Measurements from ENCODE around the gene DLGAP1. TPM values are rescaled to one million over a fixed set of nuclear protein-coding genes. Genes with fewer than 3 reads are reported as not detected.

Gene DLGAP1
- total and polyA plus RNA-seq, 5 donors from 2014 or later = 0.11 to 5.4 (median 0.68) TPM

- H3K9me3 Mint-ChIP-seq = peaks cover 0 to 3% (median 0%) of the 10 kb centered on the region in 7 donors
- Histone ChIP-seq H3K4me1 (ENCODE audit: control insufficient read depth, insufficient read depth, low read length, poor library complexity, severe bottlenecking) (no peaks in the 10 kb centered on the region), H3K9me3 (ENCODE audit: control insufficient read depth in 2 of 2, low read length in 2 of 2) (no peaks in the 10 kb centered on the region), H3K4me3 (ENCODE audit: low read depth, low read length) (no peak overlapping the region), H3K36me3 (ENCODE audit: control insufficient read depth, insufficient read depth, low read length) (no peaks in the 10 kb centered on the region), H3K27ac (ENCODE audit: insufficient read depth, low read length, poor library complexity, severe bottlenecking) (no peak overlapping the region), H3K27me3 (ENCODE audit: control insufficient read depth, insufficient read depth, low read length) (peaks cover 32% of the 10 kb centered on the region)
- DNase-seq (no peak), ATAC-seq (ENCODE audit: low read depth in 2 of 2) (no peak)
- H3K4me3 Mint-ChIP-seq = no peak overlapping the region
- peaks cover 50% of the 10 kb centered on the region for H3K27me3 Mint-ChIP-seq
- no peaks in the 10 kb centered on the region for H3K36me3 Mint-ChIP-seq
- H3K4me1 Mint-ChIP-seq = peaks cover 0 to 14% (median 7%) of the 10 kb centered on the region in 4 donors
- no peak overlapping the region for H3K27ac Mint-ChIP-seq
Observed at GRCh38 chr18:3494569-3494968, 960.5 kb downstream of the DLGAP1 start.

- Mint-ChIP-seq H3K9me3 (peaks cover 0 to 3% (median 0%) of the 10 kb centered on the region in 7 donors), H3K36me3 (no peaks in the 10 kb centered on the region), H3K4me1 (peaks cover 0 to 14% (median 4%) of the 10 kb centered on the region in 4 donors), H3K4me3 (no peak overlapping the region), H3K27me3 (peaks cover 48% of the 10 kb centered on the region), H3K27ac (no peak overlapping the region)
- no peak for DNase-seq
- Histone ChIP-seq H3K27me3 (ENCODE audit: control insufficient read depth, insufficient read depth, low read length) (peaks cover 29% of the 10 kb centered on the region), H3K4me3 (ENCODE audit: low read depth, low read length) (no peak overlapping the region), H3K36me3 (ENCODE audit: control insufficient read depth, insufficient read depth, low read length) (no peaks in the 10 kb centered on the region), H3K9me3 (ENCODE audit: control insufficient read depth in 2 of 2, low read length in 2 of 2) (no peaks in the 10 kb centered on the region), H3K27ac (ENCODE audit: insufficient read depth, low read length, poor library complexity, severe bottlenecking) (no peak overlapping the region), H3K4me1 (ENCODE audit: control insufficient read depth, insufficient read depth, low read length, poor library complexity, severe bottlenecking) (no peaks in the 10 kb centered on the region)
- ATAC-seq (ENCODE audit: low read depth in 2 of 2) = no peak
Observed at GRCh38 chr18:3494245-3494526, 960.9 kb downstream of the DLGAP1 start.

- no peaks in the 10 kb centered on the region for H3K36me3 ChIP-seq (ENCODE audit: control insufficient read depth, insufficient read depth, low read length)
- ATAC-seq (ENCODE audit: low read depth in 2 of 2) = no peak
- H3K9me3 Mint-ChIP-seq = peaks cover 0 to 3% (median 0%) of the 10 kb centered on the region in 7 donors
- no peak overlapping the region for H3K4me3 Mint-ChIP-seq
- H3K4me3 ChIP-seq (ENCODE audit: low read depth, low read length) = no peak overlapping the region
- no peaks in the 10 kb centered on the region for H3K4me1 ChIP-seq (ENCODE audit: control insufficient read depth, insufficient read depth, low read length, poor library complexity, severe bottlenecking)
- no peak overlapping the region for H3K27ac ChIP-seq (ENCODE audit: insufficient read depth, low read length, poor library complexity, severe bottlenecking)
- peaks cover 43% of the 10 kb centered on the region for H3K27me3 Mint-ChIP-seq
- no peaks in the 10 kb centered on the region for H3K9me3 ChIP-seq (ENCODE audit: control insufficient read depth in 2 of 2, low read length in 2 of 2)
- peaks cover 0 to 12% (median 3%) of the 10 kb centered on the region in 4 donors for H3K4me1 Mint-ChIP-seq
- H3K27ac Mint-ChIP-seq = no peak overlapping the region
- peaks cover 28% of the 10 kb centered on the region for H3K27me3 ChIP-seq (ENCODE audit: control insufficient read depth, insufficient read depth, low read length)
- H3K36me3 Mint-ChIP-seq = no peaks in the 10 kb centered on the region
- no peak for DNase-seq
Observed at GRCh38 chr18:3493501-3494244, 961.4 kb downstream of the DLGAP1 start.

GRCh38 chr18:3492721-3493120 is 962.4 kb downstream of the DLGAP1 start:
- DNase-seq = no peak
- H3K27ac ChIP-seq (ENCODE audit: insufficient read depth, low read length, poor library complexity, severe bottlenecking) = no peak overlapping the region
- no peak overlapping the region for H3K4me3 ChIP-seq (ENCODE audit: low read depth, low read length)
- no peaks in the 10 kb centered on the region for H3K36me3 ChIP-seq (ENCODE audit: control insufficient read depth, insufficient read depth, low read length)
- H3K27me3 ChIP-seq (ENCODE audit: control insufficient read depth, insufficient read depth, low read length) = peaks cover 19% of the 10 kb centered on the region
- no peak overlapping the region for H3K27ac Mint-ChIP-seq
- H3K27me3 Mint-ChIP-seq = peaks cover 34% of the 10 kb centered on the region
- no peaks in the 10 kb centered on the region for H3K4me1 ChIP-seq (ENCODE audit: control insufficient read depth, insufficient read depth, low read length, poor library complexity, severe bottlenecking)
- peaks cover 0 to 6% (median 1%) of the 10 kb centered on the region in 4 donors for H3K4me1 Mint-ChIP-seq
- no peaks in the 10 kb centered on the region for H3K36me3 Mint-ChIP-seq
- H3K4me3 Mint-ChIP-seq = no peak overlapping the region
- no peaks in the 10 kb centered on the region for H3K9me3 ChIP-seq (ENCODE audit: control insufficient read depth in 2 of 2, low read length in 2 of 2)
- H3K9me3 Mint-ChIP-seq = peaks cover 0 to 3% (median 0%) of the 10 kb centered on the region in 7 donors
- ATAC-seq (ENCODE audit: low read depth in 2 of 2) = no peak

GRCh38 chr18:3491981-3492555 is 963.0 kb downstream of the DLGAP1 start:
- Histone ChIP-seq H3K9me3 (ENCODE audit: control insufficient read depth in 2 of 2, low read length in 2 of 2) (no peaks in the 10 kb centered on the region), H3K36me3 (ENCODE audit: control insufficient read depth, insufficient read depth, low read length) (no peaks in the 10 kb centered on the region), H3K4me3 (ENCODE audit: low read depth, low read length) (no peak overlapping the region), H3K27ac (ENCODE audit: insufficient read depth, low read length, poor library complexity, severe bottlenecking) (no peak overlapping the region), H3K4me1 (ENCODE audit: control insufficient read depth, insufficient read depth, low read length, poor library complexity, severe bottlenecking) (no peaks in the 10 kb centered on the region), H3K27me3 (ENCODE audit: control insufficient read depth, insufficient read depth, low read length) (peaks cover 15% of the 10 kb centered on the region)
- Mint-ChIP-seq H3K4me3 (no peak overlapping the region), H3K36me3 (no peaks in the 10 kb centered on the region), H3K9me3 (peaks cover 0 to 3% (median 0%) of the 10 kb centered on the region in 7 donors), H3K4me1 (peaks cover 0 to 6% (median 1%) of the 10 kb centered on the region in 4 donors), H3K27ac (no peak overlapping the region), H3K27me3 (peaks cover 27% of the 10 kb centered on the region)
- ATAC-seq (ENCODE audit: low read depth in 2 of 2) = no peak
- no peak for DNase-seq

GRCh38 chr18:3489462-3489861 is 965.6 kb downstream of the DLGAP1 start:
- Mint-ChIP-seq H3K27me3 (peaks cover 23% of the 10 kb centered on the region), H3K4me3 (no peak overlapping the region), H3K36me3 (no peaks in the 10 kb centered on the region), H3K4me1 (no peaks in the 10 kb centered on the region), H3K9me3 (peaks cover 0 to 3% (median 0%) of the 10 kb centered on the region in 7 donors), H3K27ac (peak overlapping the region in 1 of 3 donors; percentile 85)
- ATAC-seq (ENCODE audit: low read depth in 2 of 2) (no peak), DNase-seq (no peak)
- Histone ChIP-seq H3K4me3 (ENCODE audit: low read depth, low read length) (no peak overlapping the region), H3K36me3 (ENCODE audit: control insufficient read depth, insufficient read depth, low read length) (no peaks in the 10 kb centered on the region), H3K27me3 (ENCODE audit: control insufficient read depth, insufficient read depth, low read length) (peaks cover 6% of the 10 kb centered on the region), H3K9me3 (ENCODE audit: control insufficient read depth in 2 of 2, low read length in 2 of 2) (no peaks in the 10 kb centered on the region), H3K4me1 (ENCODE audit: control insufficient read depth, insufficient read depth, low read length, poor library complexity, severe bottlenecking) (no peaks in the 10 kb centered on the region), H3K27ac (ENCODE audit: insufficient read depth, low read length, poor library complexity, severe bottlenecking) (no peak overlapping the region)

GRCh38 chr18:3486512-3486911 is 968.6 kb downstream of the DLGAP1 start:
- peaks cover 22% of the 10 kb centered on the region for H3K27me3 Mint-ChIP-seq
- ATAC-seq (ENCODE audit: low read depth in 2 of 2) (no peak), DNase-seq (no peak)
- no peak overlapping the region for H3K27ac ChIP-seq (ENCODE audit: insufficient read depth, low read length, poor library complexity, severe bottlenecking)
- H3K36me3 ChIP-seq (ENCODE audit: control insufficient read depth, insufficient read depth, low read length) = no peaks in the 10 kb centered on the region
- peaks cover 0 to 6% (median 0%) of the 10 kb centered on the region in 7 donors for H3K9me3 Mint-ChIP-seq
- H3K9me3 ChIP-seq (ENCODE audit: control insufficient read depth in 2 of 2, low read length in 2 of 2) = no peaks in the 10 kb centered on the region
- H3K4me3 ChIP-seq (ENCODE audit: low read depth, low read length) = no peak overlapping the region
- H3K4me1 ChIP-seq (ENCODE audit: control insufficient read depth, insufficient read depth, low read length, poor library complexity, severe bottlenecking) = no peaks in the 10 kb centered on the region
- H3K27me3 ChIP-seq (ENCODE audit: control insufficient read depth, insufficient read depth, low read length) = peaks cover 5% of the 10 kb centered on the region
- no peak overlapping the region for H3K4me3 Mint-ChIP-seq
- no peak overlapping the region for H3K27ac Mint-ChIP-seq
- H3K4me1 Mint-ChIP-seq = peaks cover 0 to 4% (median 0%) of the 10 kb centered on the region in 4 donors
- no peaks in the 10 kb centered on the region for H3K36me3 Mint-ChIP-seq

Measured in CD4-positive, CD25-positive, alpha-beta regulatory T cell (primary cell).